HK-2 (cell line): ENCODE measurements around the gene GPC5.
A peak's percentile ranks its signal among the peaks of the same experiment; 100 is the strongest.
"Not testable (repeated sequence)": the region's sequence is repeated elsewhere in the genome, so short reads cannot be mapped to it uniquely, and the experiment has no call there.

ENCODE experiments used
- DNase-seq: peaks from one replicate; pipeline ENCODE4 v3.0.0-alpha.2; 2018; ENCODE audit not compliant: unreplicated experiment

The GPC5 gene

DNA sequence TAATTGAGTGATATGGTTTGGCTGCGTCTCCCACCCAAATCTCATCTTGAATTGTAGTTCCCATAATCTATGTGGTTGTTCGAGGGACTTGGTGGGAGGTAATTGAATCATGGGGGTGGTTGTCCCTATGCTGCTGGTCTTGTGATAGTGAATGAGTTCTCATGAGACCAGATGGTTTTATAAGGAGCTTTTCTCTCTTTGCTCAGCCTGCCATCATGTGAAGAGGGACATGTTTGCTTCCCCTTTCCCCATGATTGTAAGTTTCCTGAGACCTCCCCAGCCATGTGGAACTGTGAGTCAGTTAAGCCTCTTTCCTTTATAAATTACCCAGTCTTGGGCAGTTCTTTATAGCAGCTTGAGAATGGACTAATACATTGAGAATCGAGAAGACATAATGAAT is 480.1 kb downstream of the GPC5 start:
- no peak for DNase-seq

GRCh38 chr13:91879360-91879759 is 480.9 kb downstream of the GPC5 start:
- no peak for DNase-seq

DNA sequence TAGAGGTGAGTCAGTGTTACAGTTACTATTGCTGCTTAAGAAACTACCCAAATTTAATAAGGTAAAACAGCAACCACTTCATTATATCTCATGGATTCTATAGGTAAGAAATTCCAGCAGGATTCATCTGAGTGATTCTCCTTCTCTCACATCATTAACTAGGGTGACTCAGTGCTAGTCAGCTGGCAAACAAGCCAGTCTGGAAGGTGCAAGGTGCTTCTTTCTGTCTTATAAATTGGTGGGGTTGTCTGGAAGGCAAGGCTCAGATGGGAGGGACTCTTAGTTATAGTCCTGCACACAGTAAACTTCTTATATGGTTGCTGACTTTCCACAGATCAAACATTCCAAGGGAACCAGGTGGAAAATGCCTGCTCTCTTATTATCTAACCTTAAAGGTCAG is 484.5 kb downstream of the GPC5 start:
- no peak for DNase-seq

DNA sequence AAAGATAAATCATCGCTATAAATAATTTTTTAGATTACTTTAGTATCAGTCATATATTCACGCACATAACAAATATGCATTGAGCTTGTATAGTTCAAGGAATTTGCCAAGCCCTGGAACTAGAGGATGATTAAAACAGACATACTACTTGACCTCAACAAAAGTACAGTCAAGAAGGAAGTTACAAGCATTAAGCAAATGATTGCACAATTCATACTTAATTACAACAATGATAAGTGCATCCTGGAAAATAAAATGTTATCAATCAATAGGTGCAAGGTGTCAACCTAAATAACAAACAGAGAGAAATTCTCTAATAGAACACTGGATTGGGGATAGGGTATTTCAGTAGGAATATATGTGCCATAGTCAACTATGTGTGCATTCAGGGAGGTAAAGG is 491.2 kb downstream of the GPC5 start:
- DNase-seq: no peak

GRCh38 chr13:91891141-91891540 is 492.7 kb downstream of the GPC5 start:
- no peak for DNase-seq

- no peak for DNase-seq
These were observed 494.6 kb downstream of the GPC5 start for GRCh38 chr13:91893040-91893439.

- no peak for DNase-seq
These were observed 495.9 kb downstream of the GPC5 start for GRCh38 chr13:91894316-91894715.

DNA sequence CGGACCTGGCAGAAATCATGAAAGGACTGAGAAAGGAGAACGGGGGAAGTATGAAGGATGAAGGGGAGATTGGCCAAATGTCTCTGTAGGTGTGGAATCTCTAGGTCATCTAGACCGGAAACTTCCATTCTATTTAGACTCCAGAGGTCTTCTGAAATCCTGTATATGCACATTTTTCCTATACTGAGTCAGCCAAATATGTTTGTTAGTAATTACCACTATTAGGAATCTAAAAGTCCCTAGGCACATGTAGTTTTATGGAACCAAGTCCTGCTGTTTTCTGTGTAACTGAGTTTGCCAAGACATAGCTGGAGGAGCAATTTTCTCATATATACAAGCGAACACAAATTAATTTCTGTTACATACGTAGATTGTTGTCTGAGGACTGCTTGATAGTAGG is 498.1 kb downstream of the GPC5 start:
- DNase-seq: no peak

- DNase-seq: not testable (repeated sequence)
These were observed 500.6 kb downstream of the GPC5 start for GRCh38 chr13:91898986-91899385.

- DNase-seq: no peak
These were observed 503.9 kb downstream of the GPC5 start for GRCh38 chr13:91902291-91902690.

DNA sequence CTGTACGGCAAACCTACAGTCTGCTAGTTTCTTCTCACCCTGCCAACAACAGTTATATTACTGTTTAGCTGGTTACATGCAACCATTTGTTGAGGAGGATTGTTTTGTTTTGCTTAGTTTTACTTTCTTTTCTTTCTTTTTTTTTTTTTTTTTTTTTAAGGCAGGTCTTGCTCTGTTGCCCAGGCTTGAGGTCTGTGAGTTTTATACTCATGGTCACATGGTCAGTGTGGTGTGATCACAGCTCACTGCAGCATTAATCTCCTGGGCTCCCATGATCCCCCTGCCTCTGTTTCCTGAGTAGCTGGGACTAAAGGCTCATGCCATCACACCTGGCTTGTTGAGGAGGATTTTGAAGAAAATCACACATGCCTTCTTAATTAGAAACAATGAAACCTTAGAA is 505.6 kb downstream of the GPC5 start:
- DNase-seq: peak; percentile 11

DNA sequence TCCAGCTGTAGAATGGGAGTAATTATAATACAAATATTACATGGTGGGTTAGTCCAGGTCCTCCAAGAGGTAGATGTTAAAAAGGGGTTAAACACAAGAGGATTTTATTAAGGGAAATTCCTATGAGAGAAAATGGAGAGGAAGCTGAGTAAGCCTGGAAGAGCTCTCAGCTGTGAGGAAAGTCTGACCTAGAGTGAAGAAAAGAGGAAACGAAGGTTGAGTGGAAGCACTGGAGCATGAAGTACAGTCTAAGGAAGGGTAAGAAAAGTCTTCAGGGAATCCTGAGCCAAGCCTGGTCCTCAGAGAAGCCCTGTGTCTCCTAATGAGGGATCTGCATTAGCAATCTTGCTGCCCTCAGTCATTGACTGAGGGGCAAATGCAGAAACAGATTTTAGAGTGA is 506.2 kb downstream of the GPC5 start:
- no peak for DNase-seq

GRCh38 chr13:91907398-91907797 is 509.0 kb downstream of the GPC5 start:
- no peak for DNase-seq

DNA sequence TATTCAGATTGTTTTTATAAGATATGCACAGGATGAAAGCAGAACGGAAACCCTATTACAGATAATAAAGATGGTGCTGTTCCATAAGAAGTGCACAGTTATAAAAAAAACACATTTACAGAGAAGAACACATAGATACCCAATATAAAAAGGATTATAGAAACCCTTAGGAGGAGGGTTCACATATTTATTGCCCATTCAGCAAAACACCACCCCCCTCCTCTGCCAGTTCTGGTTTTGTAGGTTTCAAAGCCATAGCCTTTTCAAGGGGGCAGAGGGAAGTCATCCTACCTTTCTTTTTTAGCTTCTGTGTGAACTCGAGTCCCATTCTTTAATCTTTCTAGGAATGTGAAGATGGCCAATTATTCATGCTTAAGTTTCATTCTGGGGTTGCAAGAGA is 511.2 kb downstream of the GPC5 start:
- no peak for DNase-seq

DNA sequence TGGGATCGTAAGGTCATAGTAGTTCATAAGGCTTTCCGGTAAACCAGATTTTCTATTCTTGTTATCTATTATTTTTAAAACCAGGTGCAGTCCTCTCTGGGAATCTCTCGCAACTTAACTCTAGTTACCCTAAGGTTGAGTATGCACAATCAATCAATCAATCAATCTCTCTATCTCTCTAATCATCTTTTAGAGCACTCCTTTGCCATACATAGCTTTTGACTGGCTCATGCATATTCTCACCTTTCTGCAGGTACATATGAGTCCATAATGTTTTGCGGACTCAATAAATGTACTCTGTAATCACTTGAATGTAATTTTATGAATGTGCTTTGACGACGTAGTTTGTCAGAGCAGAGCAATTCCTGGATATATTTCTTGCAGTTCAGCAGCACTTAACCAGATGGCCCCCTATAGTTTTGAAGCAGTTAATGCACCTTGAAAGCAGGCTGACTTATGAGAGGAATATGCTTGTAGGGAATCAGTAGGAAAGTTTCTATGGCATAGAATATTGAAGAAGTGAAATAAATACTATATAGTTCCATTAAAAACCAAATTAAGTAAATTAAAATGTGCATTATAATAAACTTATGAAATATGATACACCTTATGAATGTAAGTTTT is 524.7 kb downstream of the GPC5 start:
- DNase-seq: no peak

DNA sequence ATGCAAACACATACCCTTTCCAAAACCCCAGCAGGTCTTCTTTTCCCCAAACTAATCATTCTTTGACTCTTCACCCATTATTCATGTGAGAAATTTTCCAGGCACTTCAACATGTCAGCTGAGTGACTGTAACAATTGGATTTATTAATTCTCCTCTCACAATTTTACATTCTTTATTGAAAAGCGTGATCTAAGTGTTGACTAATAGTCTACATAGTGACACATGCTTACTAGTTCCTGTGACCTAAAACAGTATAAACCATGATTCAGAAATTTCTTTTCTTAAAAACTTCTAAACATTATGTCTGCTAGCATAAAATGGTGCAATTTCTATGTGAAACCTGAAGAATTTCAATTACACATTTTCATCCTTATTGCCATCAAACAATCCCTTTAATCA is 532.3 kb downstream of the GPC5 start:
- DNase-seq: no peak

DNA sequence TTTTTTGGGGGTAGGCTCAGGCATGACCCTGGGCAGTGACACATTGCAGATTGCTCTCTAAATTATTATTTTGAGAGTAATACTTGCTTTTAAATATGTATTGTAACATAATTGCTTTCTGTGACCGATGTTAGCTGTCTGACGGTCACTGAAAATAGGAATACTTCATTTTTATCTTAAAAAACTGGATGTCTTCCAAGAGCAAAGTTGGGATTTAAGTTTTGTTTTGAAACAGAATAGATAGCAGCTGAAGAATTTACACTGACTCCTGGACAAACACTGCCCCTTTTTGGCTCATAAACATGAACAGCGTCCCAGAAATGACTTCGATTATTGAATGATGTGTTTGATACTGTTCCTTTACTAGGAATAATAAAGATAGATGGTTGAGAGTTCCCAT is 535.9 kb downstream of the GPC5 start:
- no peak for DNase-seq

- no peak for DNase-seq
These were observed 548.2 kb downstream of the GPC5 start for GRCh38 chr13:91946498-91947070.

- DNase-seq: no peak
These were observed 550.3 kb downstream of the GPC5 start for GRCh38 chr13:91948736-91949135.

DNA sequence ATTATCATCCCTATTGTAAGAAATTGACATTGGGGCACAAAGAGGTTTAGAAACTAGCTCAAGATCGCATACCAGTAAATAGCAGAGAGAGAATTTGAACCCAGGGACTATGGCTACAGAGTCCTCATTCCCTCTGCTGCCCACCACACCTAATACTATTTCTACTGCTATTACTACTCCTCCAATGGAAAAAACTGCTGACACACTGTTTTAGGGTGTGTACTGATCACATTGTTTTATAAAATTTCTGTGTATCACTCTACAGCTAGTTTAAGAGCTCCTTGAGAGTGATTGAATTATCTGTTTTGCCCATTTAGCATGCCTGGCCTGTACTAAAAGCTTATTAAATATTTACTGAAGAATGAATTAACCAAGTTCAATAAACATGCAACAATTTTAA is 552.4 kb downstream of the GPC5 start:
- no peak for DNase-seq

- DNase-seq: no peak
These were observed 557.3 kb downstream of the GPC5 start for GRCh38 chr13:91955546-91956355.

DNA sequence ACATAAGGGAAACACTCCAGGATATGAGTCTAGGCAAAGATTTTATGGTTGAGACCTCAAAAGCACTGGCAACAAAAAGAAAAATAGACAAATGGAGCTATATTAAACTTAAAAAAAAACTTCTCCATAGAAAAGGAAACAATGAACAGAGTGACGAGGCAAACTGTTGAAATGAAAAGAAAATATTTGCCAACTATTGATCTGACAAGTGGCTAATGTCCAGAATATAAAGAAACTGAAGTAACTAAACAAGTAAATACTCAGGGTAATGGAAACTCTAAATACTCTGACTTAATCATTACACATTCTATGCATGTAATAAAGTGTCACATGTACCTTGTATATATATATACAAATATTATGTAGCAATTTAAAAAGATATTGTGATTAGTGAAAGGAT is 562.5 kb downstream of the GPC5 start:
- DNase-seq: no peak

GRCh38 chr13:91962946-91963345 is 564.5 kb downstream of the GPC5 start:
- no peak for DNase-seq
